Activated naive CD4-positive, alpha-beta T cell treated with anti-CD3 and anti-CD28 coated beads, Interleukin-2, amount 50 U/mL, for 24 hours (primary cell): ENCODE measurements around the gene CCNL1.

Source experiments
- H3K27ac Mint-ChIP-seq: one replicate; pipeline ENCODE4 v1.8.0; 2021; ENCODE audit warnings: mild to moderate bottlenecking, mixed read lengths
- H3K27me3 Mint-ChIP-seq: one replicate; pipeline ENCODE4 v1.8.0; 2021; ENCODE audit warnings: mixed read lengths
- H3K36me3 Mint-ChIP-seq: one replicate; pipeline ENCODE4 v1.8.0; 2021; ENCODE audit warnings: mixed read lengths
- H3K4me1 Mint-ChIP-seq: one replicate; pipeline ENCODE4 v1.8.0; 2021; ENCODE audit warnings: mixed read lengths
- H3K4me3 Mint-ChIP-seq: one replicate; pipeline ENCODE4 v1.8.0; 2021; ENCODE audit warnings: mild to moderate bottlenecking, mixed read lengths
- H3K9me3 Mint-ChIP-seq: one replicate; pipeline ENCODE4 v1.8.0; 2021; ENCODE audit warnings: mixed read lengths

CCNL1 gene

GRCh38 chr3:157123621-157124020 lies 36.3 kb downstream of the CCNL1 start:
- Mint-ChIP-seq H3K4me3 (no peak overlapping the region), H3K27ac (no peak overlapping the region), H3K4me1 (peaks cover 27% of the 10 kb centered on the region), H3K9me3 (no peaks in the 10 kb centered on the region), H3K27me3 (no peaks in the 10 kb centered on the region), H3K36me3 (no peaks in the 10 kb centered on the region)

GRCh38 chr3:157122832-157123427 lies 37.0 kb downstream of the CCNL1 start:
- Mint-ChIP-seq H3K4me1 (peaks cover 20% of the 10 kb centered on the region), H3K27me3 (no peaks in the 10 kb centered on the region), H3K36me3 (no peaks in the 10 kb centered on the region), H3K27ac (no peak overlapping the region), H3K4me3 (no peak overlapping the region), H3K9me3 (no peaks in the 10 kb centered on the region)

GRCh38 chr3:157122116-157122515 lies 37.8 kb downstream of the CCNL1 start:
- H3K27me3 Mint-ChIP-seq: no peaks in the 10 kb centered on the region
- no peak overlapping the region for H3K27ac Mint-ChIP-seq
- H3K4me3 Mint-ChIP-seq: no peak overlapping the region
- H3K36me3 Mint-ChIP-seq: no peaks in the 10 kb centered on the region
- no peaks in the 10 kb centered on the region for H3K9me3 Mint-ChIP-seq
- peaks cover 14% of the 10 kb centered on the region for H3K4me1 Mint-ChIP-seq

GRCh38 chr3:157121522-157121921 lies 38.4 kb downstream of the CCNL1 start:
- H3K4me3 Mint-ChIP-seq: no peak overlapping the region
- no peaks in the 10 kb centered on the region for H3K9me3 Mint-ChIP-seq
- H3K27ac Mint-ChIP-seq: no peak overlapping the region
- peaks cover 14% of the 10 kb centered on the region for H3K4me1 Mint-ChIP-seq
- no peaks in the 10 kb centered on the region for H3K36me3 Mint-ChIP-seq
- H3K27me3 Mint-ChIP-seq: no peaks in the 10 kb centered on the region

GRCh38 chr3:157120071-157120892 lies 39.7 kb downstream of the CCNL1 start:
- H3K36me3 Mint-ChIP-seq: no peaks in the 10 kb centered on the region
- peak overlapping the region; percentile 46 for H3K27ac Mint-ChIP-seq
- H3K9me3 Mint-ChIP-seq: no peaks in the 10 kb centered on the region
- no peak overlapping the region for H3K4me3 Mint-ChIP-seq
- no peaks in the 10 kb centered on the region for H3K27me3 Mint-ChIP-seq
- H3K4me1 Mint-ChIP-seq: peaks cover 14% of the 10 kb centered on the region

- Mint-ChIP-seq H3K4me3 (no peak overlapping the region), H3K36me3 (no peaks in the 10 kb centered on the region), H3K27me3 (no peaks in the 10 kb centered on the region), H3K4me1 (peaks cover 14% of the 10 kb centered on the region), H3K9me3 (no peaks in the 10 kb centered on the region), H3K27ac (peak overlapping the region; percentile 46)
Observed at GRCh38 chr3:157119369-157119951, 40.5 kb downstream of the CCNL1 start.

GRCh38 chr3:157117875-157118654 lies 41.9 kb downstream of the CCNL1 start:
- no peak overlapping the region for H3K4me3 Mint-ChIP-seq
- H3K27ac Mint-ChIP-seq: no peak overlapping the region
- no peaks in the 10 kb centered on the region for H3K36me3 Mint-ChIP-seq
- H3K27me3 Mint-ChIP-seq: no peaks in the 10 kb centered on the region
- H3K9me3 Mint-ChIP-seq: no peaks in the 10 kb centered on the region
- H3K4me1 Mint-ChIP-seq: peaks cover 14% of the 10 kb centered on the region

GRCh38 chr3:157117206-157117605 lies 42.7 kb downstream of the CCNL1 start:
- Mint-ChIP-seq H3K9me3 (no peaks in the 10 kb centered on the region), H3K4me1 (peaks cover 14% of the 10 kb centered on the region), H3K4me3 (no peak overlapping the region), H3K27ac (no peak overlapping the region), H3K27me3 (no peaks in the 10 kb centered on the region), H3K36me3 (no peaks in the 10 kb centered on the region)

GRCh38 chr3:157116017-157116416 lies 43.9 kb downstream of the CCNL1 start:
- no peaks in the 10 kb centered on the region for H3K36me3 Mint-ChIP-seq
- no peak overlapping the region for H3K27ac Mint-ChIP-seq

GRCh38 chr3:157115069-157116006 lies 44.6 kb downstream of the CCNL1 start:
- H3K4me3 Mint-ChIP-seq: no peak overlapping the region
- H3K4me1 Mint-ChIP-seq: peaks cover 8% of the 10 kb centered on the region
- no peaks in the 10 kb centered on the region for H3K27me3 Mint-ChIP-seq
- H3K27ac Mint-ChIP-seq: no peak overlapping the region
- H3K36me3 Mint-ChIP-seq: no peaks in the 10 kb centered on the region
- no peaks in the 10 kb centered on the region for H3K9me3 Mint-ChIP-seq

More at GRCh38 chr3:157116017-157116416, 43.9 kb downstream of the CCNL1 start:
- no peaks in the 10 kb centered on the region for H3K9me3 Mint-ChIP-seq
- peaks cover 8% of the 10 kb centered on the region for H3K4me1 Mint-ChIP-seq
- no peak overlapping the region for H3K4me3 Mint-ChIP-seq
- no peaks in the 10 kb centered on the region for H3K27me3 Mint-ChIP-seq

- H3K36me3 Mint-ChIP-seq: no peaks in the 10 kb centered on the region
- no peaks in the 10 kb centered on the region for H3K27me3 Mint-ChIP-seq
- H3K4me1 Mint-ChIP-seq: no peaks in the 10 kb centered on the region
- no peaks in the 10 kb centered on the region for H3K9me3 Mint-ChIP-seq
- no peak overlapping the region for H3K27ac Mint-ChIP-seq
- no peak overlapping the region for H3K4me3 Mint-ChIP-seq
Observed at GRCh38 chr3:157113832-157114505, 46.0 kb downstream of the CCNL1 start.

- Mint-ChIP-seq H3K27ac (no peak overlapping the region), H3K27me3 (no peaks in the 10 kb centered on the region), H3K36me3 (no peaks in the 10 kb centered on the region), H3K4me1 (no peaks in the 10 kb centered on the region), H3K4me3 (no peak overlapping the region), H3K9me3 (no peaks in the 10 kb centered on the region)
Observed at GRCh38 chr3:157112536-157112935, 47.4 kb downstream of the CCNL1 start.

- no peaks in the 10 kb centered on the region for H3K27me3 Mint-ChIP-seq
- no peak overlapping the region for H3K4me3 Mint-ChIP-seq
- H3K4me1 Mint-ChIP-seq: no peaks in the 10 kb centered on the region
- no peaks in the 10 kb centered on the region for H3K36me3 Mint-ChIP-seq
- no peak overlapping the region for H3K27ac Mint-ChIP-seq
- no peaks in the 10 kb centered on the region for H3K9me3 Mint-ChIP-seq
Observed at GRCh38 chr3:157111518-157111917, 48.4 kb downstream of the CCNL1 start.

GRCh38 chr3:157110761-157111278 lies 49.1 kb downstream of the CCNL1 start:
- no peak overlapping the region for H3K27ac Mint-ChIP-seq
- no peaks in the 10 kb centered on the region for H3K36me3 Mint-ChIP-seq
- H3K4me3 Mint-ChIP-seq: no peak overlapping the region

More at GRCh38 chr3:157110761-157111278, 49.1 kb downstream of the CCNL1 start:
- no peaks in the 10 kb centered on the region for H3K27me3 Mint-ChIP-seq
- no peaks in the 10 kb centered on the region for H3K9me3 Mint-ChIP-seq
- H3K4me1 Mint-ChIP-seq: no peaks in the 10 kb centered on the region
